ENCODE data around the gene CACNA1H.

Gene CACNA1H

GRCh38 chr16:1157639-1158455 lies 4.9 kb downstream of the CACNA1H start:
- no peak for DNase-seq (ENCODE audit: extremely low read depth, insufficient read length)
- no peaks in the 10 kb centered on the region for H3K36me3 ChIP-seq (ENCODE audit: control insufficient read depth, insufficient read depth, low read length)
- no peaks in the 10 kb centered on the region for H3K27me3 ChIP-seq (replicated peaks; ENCODE audit: control insufficient read depth, insufficient read depth, low read length)
- no peak for TF ChIP-seq CTCF (IDR thresholded peaks at IDR 0.05; ENCODE audit: insufficient read depth, low read length, poor library complexity, severe bottlenecking)
- H3K4me3 ChIP-seq (replicated peaks; ENCODE audit: low read depth, low read length) = no peak overlapping the region

GRCh38 chr16:1158456-1159324 lies 5.8 kb downstream of the CACNA1H start:
- no peak for DNase-seq (ENCODE audit: extremely low read depth, insufficient read length)
- no peaks in the 10 kb centered on the region for H3K36me3 ChIP-seq (ENCODE audit: control insufficient read depth, insufficient read depth, low read length)
- H3K4me3 ChIP-seq (replicated peaks; ENCODE audit: low read depth, low read length) = no peak overlapping the region

GRCh38 chr16:1159325-1159972 lies 6.5 kb downstream of the CACNA1H start:
- H3K27me3 ChIP-seq (replicated peaks; ENCODE audit: control insufficient read depth, insufficient read depth, low read length) = no peaks in the 10 kb centered on the region
- no peak overlapping the region for H3K4me3 ChIP-seq (replicated peaks; ENCODE audit: low read depth, low read length)
- no peak for DNase-seq (ENCODE audit: extremely low read depth, insufficient read length)
- H3K36me3 ChIP-seq (ENCODE audit: control insufficient read depth, insufficient read depth, low read length) = no peaks in the 10 kb centered on the region
- TF ChIP-seq CTCF (IDR thresholded peaks at IDR 0.05; ENCODE audit: insufficient read depth, low read length, poor library complexity, severe bottlenecking) = no peak

More at GRCh38 chr16:1158456-1159324, 5.8 kb downstream of the CACNA1H start:
- no peaks in the 10 kb centered on the region for H3K27me3 ChIP-seq (replicated peaks; ENCODE audit: control insufficient read depth, insufficient read depth, low read length)
- no peak for TF ChIP-seq CTCF (IDR thresholded peaks at IDR 0.05; ENCODE audit: insufficient read depth, low read length, poor library complexity, severe bottlenecking)

- Histone ChIP-seq H3K27me3 (replicated peaks; ENCODE audit: control insufficient read depth, insufficient read depth, low read length) (no peaks in the 10 kb centered on the region), H3K36me3 (ENCODE audit: control insufficient read depth, insufficient read depth, low read length) (no peaks in the 10 kb centered on the region), H3K4me3 (replicated peaks; ENCODE audit: low read depth, low read length) (no peak overlapping the region)
- no peak for DNase-seq (ENCODE audit: extremely low read depth, insufficient read length)
- TF ChIP-seq CTCF (IDR thresholded peaks at IDR 0.05; ENCODE audit: insufficient read depth, low read length, poor library complexity, severe bottlenecking) = no peak
Observed at GRCh38 chr16:1159973-1160772, 7.3 kb downstream of the CACNA1H start.

GRCh38 chr16:1160773-1161348 lies 8.0 kb downstream of the CACNA1H start:
- Histone ChIP-seq H3K4me3 (replicated peaks; ENCODE audit: low read depth, low read length) (no peak overlapping the region), H3K36me3 (ENCODE audit: control insufficient read depth, insufficient read depth, low read length) (no peaks in the 10 kb centered on the region), H3K27me3 (replicated peaks; ENCODE audit: control insufficient read depth, insufficient read depth, low read length) (no peaks in the 10 kb centered on the region)
- DNase-seq (ENCODE audit: extremely low read depth, insufficient read length) = no peak
- TF ChIP-seq CTCF (IDR thresholded peaks at IDR 0.05; ENCODE audit: insufficient read depth, low read length, poor library complexity, severe bottlenecking) = no peak

Measured in GM06990 (cell line).